Measurements from ENCODE around the gene GMDS.

GMDS gene

GRCh38 chr6:2182251-2182650 is 63.2 kb downstream of the GMDS start:
- no peaks in the 10 kb centered on the region for H3K79me2 ChIP-seq (ENCODE audit: insufficient read depth, low read length)
- peaks cover 3% of the 10 kb centered on the region for H3K9me3 ChIP-seq (ENCODE audit: insufficient read depth, low read length, severe bottlenecking)
- H3K4me3 ChIP-seq (ENCODE audit: low read depth in 1 of 2, low read length in 2 of 2): no peak overlapping the region
- no peak overlapping the region for H2AFZ ChIP-seq (ENCODE audit: low read depth, low read length)
- ATAC-seq (ENCODE audit: insufficient read depth, low read depth) (no peak), DNase-seq (no peak)
- no peak overlapping the region for H3K4me2 ChIP-seq (ENCODE audit: insufficient read depth, low read length)
- H3K27me3 ChIP-seq (ENCODE audit: insufficient read depth, low read length, poor library complexity): no peaks in the 10 kb centered on the region
- no peak overlapping the region for H3K27ac ChIP-seq (ENCODE audit: low read length)
- no peaks in the 10 kb centered on the region for H3K4me1 ChIP-seq (ENCODE audit: insufficient read depth, low read length)
- TF ChIP-seq CTCF (IDR thresholded peaks at IDR 0.05; ENCODE audit: borderline replicate concordance, extremely low read depth, low read length, poor library complexity, severe bottlenecking): no peak
- TF ChIP-seq EZH2 (IDR thresholded peaks at IDR 0.05; ENCODE audit: borderline replicate concordance, low read depth, low read length, severe bottlenecking): no peak
- H3K36me3 ChIP-seq (ENCODE audit: insufficient read depth, low read length): no peaks in the 10 kb centered on the region
- no peak overlapping the region for H3K9ac ChIP-seq (ENCODE audit: low read depth, low read length)
- H4K20me1 ChIP-seq (ENCODE audit: insufficient read depth, low read length): peaks cover 6% of the 10 kb centered on the region; the same call in 1 of the 2 replicates

DNA sequence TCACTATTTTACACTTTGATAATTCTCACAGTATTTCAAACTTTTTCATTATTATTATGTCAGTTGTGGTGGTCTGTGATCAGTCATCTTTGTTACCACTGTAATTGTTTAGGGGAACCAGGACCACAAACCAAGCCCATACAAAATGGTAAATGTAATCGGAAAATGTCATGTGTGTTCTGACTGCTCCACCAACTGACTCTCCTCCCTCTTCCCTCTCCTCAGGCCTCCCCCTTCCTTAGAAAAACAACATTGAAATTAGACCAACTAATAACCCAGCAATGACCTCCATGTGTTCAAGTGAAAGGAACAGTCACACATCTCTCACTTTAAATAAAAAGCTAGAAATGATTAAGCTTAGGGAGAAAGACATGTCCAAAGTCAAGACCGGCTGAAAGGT is 63.8 kb downstream of the GMDS start:
- H3K79me2 ChIP-seq (ENCODE audit: insufficient read depth, low read length): peaks cover 2% of the 10 kb centered on the region; the same call in 1 of the 2 replicates
- no peaks in the 10 kb centered on the region for H3K27me3 ChIP-seq (ENCODE audit: insufficient read depth, low read length, poor library complexity)
- no peaks in the 10 kb centered on the region for H3K36me3 ChIP-seq (ENCODE audit: insufficient read depth, low read length)
- H4K20me1 ChIP-seq (ENCODE audit: insufficient read depth, low read length): peaks cover 4% of the 10 kb centered on the region
- H2AFZ ChIP-seq (ENCODE audit: low read depth, low read length): no peak overlapping the region
- no peak for DNase-seq
- H3K9ac ChIP-seq (ENCODE audit: low read depth, low read length): no peak overlapping the region
- H3K27ac ChIP-seq (ENCODE audit: low read length): no peak overlapping the region
- no peak for TF ChIP-seq EZH2 (IDR thresholded peaks at IDR 0.05; ENCODE audit: borderline replicate concordance, low read depth, low read length, severe bottlenecking)
- TF ChIP-seq CTCF (IDR thresholded peaks at IDR 0.05; ENCODE audit: borderline replicate concordance, extremely low read depth, low read length, poor library complexity, severe bottlenecking): no peak
- no peak overlapping the region for H3K4me3 ChIP-seq (ENCODE audit: low read depth in 1 of 2, low read length in 2 of 2)
- ATAC-seq (ENCODE audit: insufficient read depth, low read depth): no peak
- H3K4me2 ChIP-seq (ENCODE audit: insufficient read depth, low read length): no peak overlapping the region
- H3K9me3 ChIP-seq (ENCODE audit: insufficient read depth, low read length, severe bottlenecking): peaks cover 3% of the 10 kb centered on the region
- H3K4me1 ChIP-seq (ENCODE audit: insufficient read depth, low read length): no peaks in the 10 kb centered on the region

DNA sequence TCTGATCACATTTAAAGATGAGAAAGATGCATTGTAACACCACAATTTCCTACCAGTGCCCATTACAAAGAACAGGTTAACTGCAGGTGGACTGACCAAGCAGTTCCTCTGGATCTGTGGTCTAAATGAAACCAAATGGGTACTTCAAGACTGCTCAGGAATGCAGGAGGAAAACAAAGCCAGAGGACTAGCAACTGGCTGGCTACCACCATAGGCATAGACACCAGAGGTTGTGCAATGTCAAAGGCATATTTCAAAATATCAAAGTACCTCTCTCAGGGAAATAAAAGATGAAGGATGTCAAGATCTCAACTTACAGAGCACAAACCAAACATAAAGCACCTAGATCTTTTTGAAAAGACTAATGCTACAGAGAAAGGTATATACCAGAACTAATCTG is 65.5 kb downstream of the GMDS start:
- no peak overlapping the region for H3K27ac ChIP-seq (ENCODE audit: low read length)
- no peak for TF ChIP-seq CTCF (IDR thresholded peaks at IDR 0.05; ENCODE audit: borderline replicate concordance, extremely low read depth, low read length, poor library complexity, severe bottlenecking)
- no peak for ATAC-seq (ENCODE audit: insufficient read depth, low read depth)
- H3K9ac ChIP-seq (ENCODE audit: low read depth, low read length): no peak overlapping the region
- no peak overlapping the region for H3K4me2 ChIP-seq (ENCODE audit: insufficient read depth, low read length)
- peaks cover 3% of the 10 kb centered on the region for H3K9me3 ChIP-seq (ENCODE audit: insufficient read depth, low read length, severe bottlenecking)
- H4K20me1 ChIP-seq (ENCODE audit: insufficient read depth, low read length): peaks cover 6% of the 10 kb centered on the region
- no peak for DNase-seq
- H3K4me1 ChIP-seq (ENCODE audit: insufficient read depth, low read length): no peaks in the 10 kb centered on the region
- H3K4me3 ChIP-seq (ENCODE audit: low read depth in 1 of 2, low read length in 2 of 2): no peak overlapping the region
- H3K79me2 ChIP-seq (ENCODE audit: insufficient read depth, low read length): peaks cover 6% of the 10 kb centered on the region; the same call in 1 of the 2 replicates
- H3K36me3 ChIP-seq (ENCODE audit: insufficient read depth, low read length): no peaks in the 10 kb centered on the region
- H2AFZ ChIP-seq (ENCODE audit: low read depth, low read length): no peak overlapping the region
- H3K27me3 ChIP-seq (ENCODE audit: insufficient read depth, low read length, poor library complexity): no peaks in the 10 kb centered on the region

DNA sequence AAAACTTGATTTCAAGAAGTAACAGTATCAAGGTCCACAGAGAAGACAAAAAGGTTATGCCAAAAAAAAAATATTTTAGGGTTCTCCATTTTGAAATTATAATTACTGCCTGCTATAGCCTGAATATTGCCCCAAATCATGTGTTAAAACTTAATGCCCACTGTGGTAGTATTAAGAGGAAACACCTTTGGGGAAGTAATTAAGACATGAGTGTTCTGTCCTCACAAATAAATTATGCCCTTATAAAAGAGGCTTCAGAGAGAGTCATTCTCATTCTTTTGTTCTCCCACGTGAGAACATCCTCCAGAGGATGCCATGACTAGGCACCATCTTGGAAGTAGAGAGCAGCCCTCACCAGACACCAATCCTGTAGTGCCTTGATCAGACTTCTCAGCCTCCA is 66.2 kb downstream of the GMDS start:
- Histone ChIP-seq H3K27me3 (ENCODE audit: insufficient read depth, low read length, poor library complexity) (no peaks in the 10 kb centered on the region), H3K9me3 (ENCODE audit: insufficient read depth, low read length, severe bottlenecking) (peaks cover 3% of the 10 kb centered on the region), H3K36me3 (ENCODE audit: insufficient read depth, low read length) (no peaks in the 10 kb centered on the region), H3K79me2 (ENCODE audit: insufficient read depth, low read length) (peaks cover 6% of the 10 kb centered on the region; the same call in 1 of the 2 replicates), H4K20me1 (ENCODE audit: insufficient read depth, low read length) (peaks cover 6% of the 10 kb centered on the region), H3K27ac (ENCODE audit: low read length) (no peak overlapping the region), H2AFZ (ENCODE audit: low read depth, low read length) (no peak overlapping the region), H3K4me1 (ENCODE audit: insufficient read depth, low read length) (no peaks in the 10 kb centered on the region), H3K9ac (ENCODE audit: low read depth, low read length) (no peak overlapping the region), H3K4me3 (ENCODE audit: low read depth in 1 of 2, low read length in 2 of 2) (no peak overlapping the region), H3K4me2 (ENCODE audit: insufficient read depth, low read length) (no peak overlapping the region)
- DNase-seq (no peak), ATAC-seq (ENCODE audit: insufficient read depth, low read depth) (no peak)
- TF ChIP-seq CTCF (IDR thresholded peaks at IDR 0.05; ENCODE audit: borderline replicate concordance, extremely low read depth, low read length, poor library complexity, severe bottlenecking): no peak
- TF ChIP-seq EZH2 (IDR thresholded peaks at IDR 0.05; ENCODE audit: borderline replicate concordance, low read depth, low read length, severe bottlenecking): no peak

All from DND-41 (cell line).